A549 (cell line): ENCODE measurements around the gene NXNL2. TPM values are rescaled to one million over a fixed set of nuclear protein-coding genes. Genes with fewer than 3 reads are reported as not detected.

ENCODE experiments used
- ATAC-seq, 2 experiments: fragments of 200-7000 bp in 1 of 2; fragments of >200 bp in 1 of 2; cut with Nextera tagmentation in 1 of 2; cut with Tn5 transposase in 1 of 2; 3 replicates each; pipeline versions ENCODE4 v1.8.0 to v1.9.1; 2018 to 2020; ENCODE audit warnings: mild to moderate bottlenecking in 1 of 2, moderate library complexity in 1 of 2
- CTCF ChIA-PET: fragments of 300-600 bp; sonication (Branson Sonifier 250); formaldehyde crosslinking; extraction: SDS; loops from one replicate; lab custom pipeline; 2021; ENCODE audit warnings: antibody characterized with exemption, inconsistent platforms; lab: Yijun Ruan, JAX
- POLR2A ChIA-PET: fragments of 350-600 bp; formaldehyde crosslinking; extraction: SDS; loops from one replicate; lab custom pipeline; 2021; ENCODE audit warnings: antibody characterized with exemption, inconsistent platforms; lab: Yijun Ruan, JAX
- DNase-seq, 2 experiments: peaks; one replicate each; pipeline versions ENCODE4 v3.0.0 to v3.0.0-alpha.2; 2011 to 2016; ENCODE audit warnings: low read depth in 1 of 2, low spot score in 1 of 2
- FAIRE-seq: peaks from 2 replicates; lab custom pipeline; 2011; peaks lifted over from hg19 to GRCh38; lab: Jason Lieb, UNC
- H3K27ac ChIP-seq, 2 experiments: fragments of >200 bp; sonication (Bioruptor Twin); formaldehyde crosslinking; 3 replicates each; pipeline ENCODE4 v1.5.1; 2016 to 2017
- H3K4me1 ChIP-seq: fragments of >200 bp; sonication (Bioruptor Twin); formaldehyde crosslinking; 3 replicates; pipeline ENCODE4 v1.6.1; 2016
- H3K4me2 ChIP-seq: fragments of >200 bp; sonication (Bioruptor Twin); formaldehyde crosslinking; 3 replicates; pipeline ENCODE4 v1.6.1; 2016
- H3K4me3 ChIP-seq: fragments of >200 bp; sonication (Bioruptor Twin); formaldehyde crosslinking; 3 replicates; pipeline ENCODE4 v1.5.1; 2016
- H3K9me3 ChIP-seq: fragments of >200 bp; sonication (Bioruptor Twin); formaldehyde crosslinking; 3 replicates; pipeline ENCODE4 v1.6.1; 2016
- BHLHE40 ChIP-seq: IDR thresholded peaks from 2 replicates; pipeline ENCODE4 v1.6.1; 2012; ENCODE audit warnings: low read depth, low read length, inconsistent platforms
- CBX2 ChIP-seq: fragments of 200-600 bp; sonication (generic); IDR thresholded peaks from 2 replicates; pipeline ENCODE4 v1.6.1; 2016; ENCODE audit warnings: low read depth, mild to moderate bottlenecking, borderline replicate concordance
- CHD2 ChIP-seq: fragments of 150-350 bp; IDR thresholded peaks from 2 replicates; pipeline ENCODE4 v1.6.1; 2014; ENCODE audit warnings: low read length; ENCODE audit not compliant: partially characterized antibody
- CHD4 ChIP-seq: fragments of 200-600 bp; sonication (generic); IDR thresholded peaks from 2 replicates; pipeline ENCODE4 v1.6.1; 2016; ENCODE audit warnings: antibody characterized with exemption, mild to moderate bottlenecking, borderline replicate concordance
- ELK1 ChIP-seq: fragments of 150-350 bp; IDR thresholded peaks from 2 replicates; pipeline ENCODE4 v1.6.1; 2014; ENCODE audit warnings: low read depth, mild to moderate bottlenecking, low read length
- JUNB ChIP-seq: fragments of >200 bp; sonication (Bioruptor Twin); formaldehyde crosslinking; IDR thresholded peaks from 2 replicates; pipeline ENCODE4 v1.6.1; 2016
- KDM5A ChIP-seq: fragments of 200-600 bp; sonication (generic); IDR thresholded peaks from 2 replicates; pipeline ENCODE4 v1.6.1; 2016; ENCODE audit warnings: antibody characterized with exemption, mild to moderate bottlenecking
- MAFK ChIP-seq: fragments of 450-650 bp; IDR thresholded peaks from 2 replicates; pipeline ENCODE4 v1.6.1; 2014; ENCODE audit not compliant: partially characterized antibody
- MYC ChIP-seq: IDR thresholded peaks from 2 replicates; pipeline ENCODE4 v1.6.1; 2012; ENCODE audit warnings: mild to moderate bottlenecking, inconsistent platforms, low read length, improper control_type of control experiment, borderline replicate concordance
- PHF8 ChIP-seq: fragments of 200-600 bp; sonication (generic); IDR thresholded peaks from 2 replicates; pipeline ENCODE4 v1.6.1; 2016; ENCODE audit warnings: low read depth, mild to moderate bottlenecking, antibody characterized with exemption, moderate library complexity, borderline replicate concordance
- POLR2AphosphoS2 ChIP-seq: conservative IDR thresholded peaks from 2 replicates; pipeline ENCODE4 v1.6.1; 2012; ENCODE audit warnings: low read length, improper control_type of control experiment, inconsistent platforms
- RAD21 ChIP-seq, 2 experiments: fragments of >200 bp in 1 of 2; sonication (Bioruptor Twin) in 1 of 2; formaldehyde crosslinking in 1 of 2; IDR thresholded peaks in 1 of 2; conservative IDR thresholded peaks in 1 of 2; 2 replicates in 1 of 2; 3 replicates in 1 of 2; pipeline ENCODE4 v1.6.1; 2012 to 2018; ENCODE audit warnings: inconsistent platforms in 1 of 2
- RCOR1 ChIP-seq: fragments of 150-350 bp; IDR thresholded peaks from 2 replicates; pipeline ENCODE4 v1.6.1; 2014; ENCODE audit warnings: antibody characterized with exemption, low read length, low read depth
- RFX5 ChIP-seq: fragments of 450-650 bp; IDR thresholded peaks from 2 replicates; pipeline ENCODE4 v1.7.1; 2014; ENCODE audit warnings: antibody characterized with exemption, mild to moderate bottlenecking, moderate library complexity
- SREBF2 ChIP-seq: fragments of 450-650 bp; IDR thresholded peaks from 2 replicates; pipeline ENCODE4 v1.6.1; 2014; ENCODE audit warnings: mild to moderate bottlenecking, moderate library complexity
- ZNF302 ChIP-seq: fragments of 250-450 bp; sonication (Bioruptor Pico); IDR thresholded peaks from 2 replicates; pipeline ENCODE4 v1.9.0; 2021; ENCODE audit warnings: inconsistent platforms, mild to moderate bottlenecking, moderate library complexity
- ZSCAN20 ChIP-seq: fragments of 250-450 bp; sonication (Bioruptor Pico); IDR thresholded peaks from 2 replicates; pipeline ENCODE4 v1.8.0; 2022; ENCODE audit warnings: mild to moderate bottlenecking, moderate library complexity
- WGBS: methylation state at CpG from one replicate; pipeline ENCODE4 v1.1.6; 2017; ENCODE audit errors: missing lambda C conversion rate; 5-methylcytosine and 5-hydroxymethylcytosine counted together
- polyA plus RNA-seq, 4 experiments: library from polyadenylated mRNA; depleted of rRNA in 3 of 4; stranded (reverse); fragments of >200 nt; fragmentation: RNase III in 1 of 4; extraction: RNeasy Plus Mini Kit Qiagen cat#74134 plus additional on column Dnase treatment in 1 of 4; gene quantifications; 2 replicates in 3 of 4; 3 replicates in 1 of 4; pipeline ENCODE4 v1.2.3, GENCODE V29; 2011 to 2017

Gene NXNL2
- polyA plus RNA-seq, 2 of the 4 experiments (the other 2 are of a cell fraction) = 0.71 to 1.4 TPM

- H3K4me3 ChIP-seq = no peak overlapping the region
- no peak overlapping the region for H3K4me2 ChIP-seq
- ATAC-seq (no peak), FAIRE-seq (peak; percentile 13), DNase-seq (no peak)
- H3K9me3 ChIP-seq = no peaks in the 10 kb centered on the region
- ChIA-PET CTCF (interaction anchor here (1.6 kb wide), 1 partner anchor 10 kb away, joined by 3 read pairs; no protein-coding TSS in a partner anchor), POLR2A (no interaction called here)
- no peak for TF ChIP-seq JUNB
- H3K27ac ChIP-seq = no peak overlapping the region
- H3K4me1 ChIP-seq = 0 out of 3 replicates have a peak, but pooled peaks cover 5% of the 10 kb centered on the region
- WGBS = 25% methylated on average over 1 of the region's 1 CpG
Measured at GRCh38 chr9:88585426-88585825, 50.4 kb downstream of the NXNL2 start.

- 78% methylated on average over 3 of the region's 3 CpGs for WGBS
- ChIA-PET CTCF (no interaction called here), POLR2A (no interaction called here)
- Histone ChIP-seq H3K4me1 (0 out of 3 replicates have a peak, but pooled peaks cover 5% of the 10 kb centered on the region), H3K27ac (no peak overlapping the region), H3K4me3 (no peak overlapping the region), H3K9me3 (no peaks in the 10 kb centered on the region), H3K4me2 (no peak overlapping the region)
- FAIRE-seq (no peak), DNase-seq (no peak), ATAC-seq (no peak)
- TF ChIP-seq POLR2AphosphoS2 (no peak), MYC (no peak), MAFK (no peak), KDM5A (no peak), BHLHE40 (no peak), RCOR1 (no peak), CHD4 (no peak), SREBF2 (no peak), ELK1 (no peak), RFX5 (no peak)
Measured at GRCh38 chr9:88586452-88586851, 51.5 kb downstream of the NXNL2 start.

- TF ChIP-seq JUNB (no peak), CHD2 (no peak), PHF8 (no peak), ZSCAN20 (CRISPR knock-in tag) (no peak), RAD21 (conservative IDR thresholded peaks at IDR 0.05 in 1 of 2, IDR thresholded peaks at IDR 0.05 in 1 of 2) (no peak)
- no peak overlapping the region for H3K4me3 ChIP-seq
- no peak overlapping the region for H3K4me2 ChIP-seq
- CTCF ChIA-PET = no interaction called here
- DNase-seq = peak in 1 of 2 experiments; percentile 13
- WGBS = 43% methylated on average over 3 of the region's 3 CpGs
- H3K4me1 ChIP-seq = 0 out of 3 replicates have a peak, but pooled peaks cover 5% of the 10 kb centered on the region
- no peak for ATAC-seq
- POLR2A ChIA-PET = no interaction called here
- no peaks in the 10 kb centered on the region for H3K9me3 ChIP-seq
- no peak for FAIRE-seq
- H3K27ac ChIP-seq = peak overlapping the region in 1 of 2 experiments; percentile 54; a peak in 2 of 6 replicates
Measured at GRCh38 chr9:88587182-88587581, 52.2 kb downstream of the NXNL2 start.

DNA sequence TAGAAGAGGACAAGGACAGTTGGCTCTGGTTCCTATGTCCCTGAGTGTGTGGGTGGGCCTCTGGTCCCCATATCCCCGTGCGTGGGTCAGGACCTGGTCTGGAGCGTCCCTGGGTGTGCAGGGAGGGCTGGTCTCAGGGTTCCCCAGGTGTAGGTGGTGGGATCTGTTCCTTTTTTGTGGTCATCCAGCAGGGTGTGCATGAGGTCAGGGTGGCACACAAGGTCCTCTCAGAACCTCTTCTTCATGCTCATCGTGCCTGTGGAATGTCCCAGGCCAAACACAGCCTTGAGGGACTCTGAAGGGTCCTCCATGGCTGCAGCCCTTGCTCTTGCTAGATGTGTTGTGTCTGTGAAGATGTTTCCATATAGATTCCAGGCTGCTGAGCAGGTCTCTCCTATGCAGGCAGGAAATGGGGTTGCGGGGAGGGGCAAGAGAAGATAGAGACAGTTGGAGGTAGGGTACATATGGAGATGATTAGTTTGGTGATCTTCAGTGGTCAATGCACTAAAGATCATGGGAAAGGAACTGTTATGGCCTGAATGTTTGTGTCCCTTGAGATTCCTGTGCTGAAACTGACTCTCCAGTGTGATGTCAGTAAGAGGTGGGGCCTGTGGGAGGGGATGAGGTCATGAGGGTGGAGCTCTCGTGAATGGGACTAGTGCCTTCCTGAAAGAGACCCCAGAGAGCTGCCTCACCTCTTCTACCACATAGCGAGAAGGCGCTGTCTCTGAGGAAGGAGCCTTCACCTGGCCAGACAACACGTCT lies 53.1 kb downstream of the NXNL2 start:
- 0 out of 3 replicates have a peak, but pooled peaks cover 5% of the 10 kb centered on the region for H3K4me1 ChIP-seq
- H3K4me2 ChIP-seq = no peak overlapping the region
- DNase-seq = no peak
- TF ChIP-seq CBX2 = no peak
- TF ChIP-seq ZNF302 (CRISPR knock-in tag) = no peak
- H3K9me3 ChIP-seq = no peaks in the 10 kb centered on the region
- FAIRE-seq = no peak
- no peak for ATAC-seq
- 72% methylated on average over 6 of the region's 9 CpGs for WGBS
- ChIA-PET POLR2A (no interaction called here), CTCF (interaction anchor here (0.9 kb wide), 1 partner anchor 9 kb away, joined by 3 read pairs; no protein-coding TSS in a partner anchor)
- H3K27ac ChIP-seq = peak overlapping the region in 1 of 2 experiments; percentile 26; a peak in 1 of 6 replicates
- H3K4me3 ChIP-seq = no peak overlapping the region
